Transverse colon (tissue), 3 donors: ENCODE results near the gene OAS3.

ENCODE experiments used
- CTCF ChIP-seq, 5 experiments: fragments of 200-600 bp in 3 of 5; fragments of 450-650 bp in 2 of 5; sonication (generic) in 3 of 5; IDR thresholded peaks; 1 replicate in 2 of 5; 2 replicates in 3 of 5; pipeline ENCODE4 v1.5.1; 2016 to 2017; ENCODE audit warnings: antibody characterized with exemption in 5 of 5, inconsistent platforms in 3 of 5, mild to moderate bottlenecking in 2 of 5, moderate library complexity in 1 of 5
- EP300 ChIP-seq: sonication (generic); formaldehyde crosslinking; IDR thresholded peaks from one replicate; pipeline ENCODE4 v1.6.1; 2017; ENCODE audit warnings: antibody characterized with exemption, low read depth

DNA sequence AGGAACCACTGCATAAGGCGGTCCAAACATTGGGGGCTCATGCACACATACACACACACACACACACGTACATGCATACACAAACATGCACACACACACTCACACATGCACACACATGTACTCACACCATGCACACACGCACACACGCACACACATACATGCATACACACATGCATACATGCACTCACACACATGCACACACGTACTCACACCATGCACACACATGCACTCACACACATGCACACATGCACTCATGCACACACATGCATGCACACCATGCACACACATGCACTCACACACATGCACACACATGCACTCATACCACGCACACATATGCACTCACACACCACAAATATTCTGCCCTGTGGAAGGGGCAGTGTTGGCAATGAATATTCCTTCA, 62.2 kb downstream of the OAS3 start:
- TF ChIP-seq CTCF (IDR thresholded peaks at IDR 0.05) = no peak
- no peak for TF ChIP-seq EP300
